GM10248 (cell line): ENCODE data around the gene WSCD1.

Source experiments
- CTCF ChIA-PET: fragments of 300-600 bp; sonication (Branson Sonifier 250); formaldehyde crosslinking; extraction: SDS; loops from one replicate; lab custom pipeline; 2021; ENCODE audit warnings: antibody characterized with exemption; lab: Yijun Ruan, JAX
- POLR2A ChIA-PET: fragments of 350-650 bp; sonication (Branson Sonifier 250); formaldehyde crosslinking; extraction: SDS; loops from one replicate; lab custom pipeline; 2020; ENCODE audit warnings: antibody characterized with exemption; lab: Yijun Ruan, JAX
- DNase-seq: peaks from one replicate; pipeline ENCODE4 v3.0.0; 2012; ENCODE audit errors: extremely low spot score
- TF ChIP-seq, protein P1 (sequence below): IDR thresholded peaks from 2 replicates; pipeline ENCODE4 v1.5.1; 2012; ENCODE audit warnings: mild to moderate bottlenecking, low read depth; ENCODE audit errors: extremely low read depth, missing control alignments, control extremely low read depth

Gene WSCD1

DNA sequence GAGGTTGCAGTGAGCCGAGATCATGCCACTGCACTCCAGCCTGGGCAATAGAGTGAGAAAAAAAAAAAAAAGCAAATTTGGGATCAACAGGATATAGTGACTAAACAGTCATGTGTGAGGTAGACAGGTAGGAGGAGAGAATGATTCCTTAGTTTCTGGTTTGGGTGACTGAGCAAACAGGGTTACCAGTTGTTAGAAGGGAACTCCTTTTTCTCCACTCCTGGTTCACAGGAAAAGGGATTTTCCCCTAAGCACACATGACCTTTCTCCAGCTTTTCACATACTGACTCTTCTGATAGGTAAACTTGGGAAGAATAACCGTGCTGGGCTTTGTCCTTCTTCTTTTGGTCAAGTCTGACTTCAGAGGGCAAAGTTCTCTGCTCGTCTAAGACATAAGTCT lies 17.3 kb upstream of the WSCD1 start:
- TF ChIP-seq, protein P1, sequence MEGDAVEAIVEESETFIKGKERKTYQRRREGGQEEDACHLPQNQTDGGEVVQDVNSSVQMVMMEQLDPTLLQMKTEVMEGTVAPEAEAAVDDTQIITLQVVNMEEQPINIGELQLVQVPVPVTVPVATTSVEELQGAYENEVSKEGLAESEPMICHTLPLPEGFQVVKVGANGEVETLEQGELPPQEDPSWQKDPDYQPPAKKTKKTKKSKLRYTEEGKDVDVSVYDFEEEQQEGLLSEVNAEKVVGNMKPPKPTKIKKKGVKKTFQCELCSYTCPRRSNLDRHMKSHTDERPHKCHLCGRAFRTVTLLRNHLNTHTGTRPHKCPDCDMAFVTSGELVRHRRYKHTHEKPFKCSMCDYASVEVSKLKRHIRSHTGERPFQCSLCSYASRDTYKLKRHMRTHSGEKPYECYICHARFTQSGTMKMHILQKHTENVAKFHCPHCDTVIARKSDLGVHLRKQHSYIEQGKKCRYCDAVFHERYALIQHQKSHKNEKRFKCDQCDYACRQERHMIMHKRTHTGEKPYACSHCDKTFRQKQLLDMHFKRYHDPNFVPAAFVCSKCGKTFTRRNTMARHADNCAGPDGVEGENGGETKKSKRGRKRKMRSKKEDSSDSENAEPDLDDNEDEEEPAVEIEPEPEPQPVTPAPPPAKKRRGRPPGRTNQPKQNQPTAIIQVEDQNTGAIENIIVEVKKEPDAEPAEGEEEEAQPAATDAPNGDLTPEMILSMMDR = no peak
- no peak for DNase-seq
- ChIA-PET CTCF (no interaction called here), POLR2A (no interaction called here)

GRCh38 chr17:6054372-6054771 lies 15.8 kb upstream of the WSCD1 start:
- no peak for DNase-seq
- TF ChIP-seq, protein P1 = no peak
- POLR2A ChIA-PET = no interaction called here
- CTCF ChIA-PET = no interaction called here

GRCh38 chr17:6056104-6056503 lies 14.1 kb upstream of the WSCD1 start:
- TF ChIP-seq, protein P1 = no peak
- ChIA-PET CTCF (no interaction called here), POLR2A (no interaction called here)

GRCh38 chr17:6057562-6057961 lies 12.6 kb upstream of the WSCD1 start:
- ChIA-PET POLR2A (no interaction called here), CTCF (interaction anchor here (1.1 to 1.6 kb wide), 2 partner anchors 12 to 14 kb away, joined by 3 to 5 read pairs; no protein-coding TSS in a partner anchor)
- DNase-seq = no peak
- TF ChIP-seq, protein P1 = no peak

More at GRCh38 chr17:6056104-6056503, 14.1 kb upstream of the WSCD1 start:
- DNase-seq = no peak

DNA sequence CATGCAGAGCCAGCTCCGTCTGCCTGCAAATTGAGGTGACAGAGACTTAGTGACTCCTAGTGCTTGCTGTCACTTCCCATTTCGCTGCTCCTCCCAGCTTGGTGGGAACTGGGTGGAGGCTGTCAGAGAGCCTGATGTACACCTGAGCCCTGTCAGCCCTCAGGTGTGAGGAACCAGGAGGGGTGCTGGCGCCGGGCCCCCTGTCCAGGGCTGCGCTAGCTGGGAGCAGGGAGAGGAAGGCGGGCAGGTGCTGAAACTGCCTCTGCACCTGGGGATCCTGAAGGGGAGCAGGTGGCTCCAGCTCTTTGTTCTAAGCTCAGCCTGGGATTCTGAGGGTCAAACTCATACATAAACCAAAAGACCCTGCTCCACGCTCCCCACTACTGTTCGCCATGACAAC lies 10.8 kb upstream of the WSCD1 start:
- DNase-seq = no peak
- CTCF ChIA-PET = interaction anchor here (1.2 kb wide), 1 partner anchor 9 kb away, joined by 3 read pairs; no protein-coding TSS in a partner anchor
- TF ChIP-seq, protein P1 = no peak
- POLR2A ChIA-PET = no interaction called here

DNA sequence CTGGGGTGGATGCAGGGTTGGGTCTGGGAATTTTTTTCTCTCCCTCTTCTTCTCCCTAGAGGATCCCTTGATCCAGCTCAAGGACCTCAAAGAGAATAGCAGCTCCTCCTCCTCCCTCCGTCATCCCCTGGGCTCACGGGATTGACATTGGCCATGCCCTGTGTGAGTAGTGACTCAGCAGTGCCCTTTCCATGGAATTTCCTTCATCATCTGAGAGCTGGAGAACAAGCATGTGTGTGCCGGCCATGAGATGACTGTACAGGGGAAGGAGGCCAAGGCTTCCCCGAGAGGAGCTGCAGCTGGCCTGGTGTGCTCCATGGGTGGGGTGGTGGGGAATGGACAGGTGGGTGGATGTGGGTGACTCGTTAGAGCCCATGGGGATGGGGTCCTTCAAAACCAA lies 8.9 kb upstream of the WSCD1 start:
- no peak for DNase-seq
- ChIA-PET POLR2A (no interaction called here), CTCF (no interaction called here)
- TF ChIP-seq, protein P1 = no peak

- ChIA-PET CTCF (no interaction called here), POLR2A (no interaction called here)
- TF ChIP-seq, protein P1 = no peak
- no peak for DNase-seq
Measured at GRCh38 chr17:6064868-6065267, 5.3 kb upstream of the WSCD1 start.
